Ovary (tissue), 3 donors: Measurements from ENCODE around the gene SWSAP1.

Experiments used
- CTCF ChIP-seq, 3 donors: fragments of 450-650 bp in 2 of 3; fragments of 200-600 bp in 1 of 3; IDR thresholded peaks; one replicate each; pipeline versions ENCODE4 v1.5.1 to v1.8.0; 2016 to 2022; ENCODE audit warnings: antibody characterized with exemption in 3 of 3, mild to moderate bottlenecking in 1 of 3
- POLR2A ChIP-seq: fragments of 450-650 bp; IDR thresholded peaks from one replicate; pipeline ENCODE4 v1.6.1; 2017; ENCODE audit warnings: antibody characterized with exemption, mild to moderate bottlenecking, moderate library complexity
- donor health status: DM: no; HTN: no; CAD: no.

GRCh38 chr19:11342429-11342828, 32.0 kb upstream of the SWSAP1 start:
- no peak for TF ChIP-seq CTCF (IDR thresholded peaks at IDR 0.05)
- TF ChIP-seq POLR2A: no peak
